ENCODE results near the gene PCSK4.
"Not testable (repeated sequence)": the region's sequence is repeated elsewhere in the genome, so short reads cannot be mapped to it uniquely, and the experiment has no call there.

The PCSK4 gene

GRCh38 chr19:1505012-1505411 is 14.9 kb upstream of the PCSK4 start:
- no peak for DNase-seq (ENCODE audit: low spot score)

DNA sequence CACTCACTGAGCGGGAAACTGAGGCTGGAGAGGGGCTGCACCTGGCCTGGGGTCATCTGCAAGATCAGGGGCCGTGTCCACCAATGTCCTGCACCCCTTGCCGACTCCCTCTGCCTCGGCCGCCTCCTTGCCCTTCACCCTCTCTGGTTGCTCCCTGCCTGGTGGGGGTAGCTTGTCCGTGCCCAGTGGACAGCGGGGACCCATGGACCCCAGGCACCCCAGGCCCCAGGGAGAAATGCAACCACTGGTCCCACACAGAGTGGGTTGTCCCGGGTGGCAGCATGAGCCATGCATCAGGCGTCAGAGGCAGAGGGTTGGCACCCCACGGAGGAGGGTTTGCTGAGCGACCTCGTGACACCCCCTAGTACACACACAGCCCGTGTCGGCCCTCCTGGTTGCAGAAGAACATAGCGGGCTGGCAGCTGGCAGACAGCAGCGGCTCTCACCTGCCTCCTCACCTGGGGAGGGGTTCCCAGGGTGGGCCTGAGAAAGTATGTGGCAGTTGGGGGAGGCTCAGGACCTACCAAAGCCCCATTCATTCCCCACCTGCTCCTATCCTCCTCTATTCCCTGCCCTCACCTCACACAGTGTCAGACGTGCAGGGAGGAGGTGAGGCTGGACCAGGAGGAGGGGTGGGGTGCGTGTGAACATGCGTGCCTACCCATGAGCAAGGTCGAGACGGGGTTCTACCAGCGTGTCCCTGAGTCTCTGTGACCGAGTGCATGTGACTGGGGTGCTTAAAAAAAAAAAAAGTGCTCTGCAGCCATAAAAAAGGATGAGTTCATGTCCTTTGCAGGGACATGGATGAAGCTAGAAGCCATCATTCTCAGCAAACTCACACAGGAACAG is 14.0 kb upstream of the PCSK4 start:
- DNase-seq (ENCODE audit: low spot score) = no peak

GRCh38 chr19:1503089-1503924 is 13.2 kb upstream of the PCSK4 start:
- DNase-seq (ENCODE audit: low spot score) = peak; percentile 49

DNA sequence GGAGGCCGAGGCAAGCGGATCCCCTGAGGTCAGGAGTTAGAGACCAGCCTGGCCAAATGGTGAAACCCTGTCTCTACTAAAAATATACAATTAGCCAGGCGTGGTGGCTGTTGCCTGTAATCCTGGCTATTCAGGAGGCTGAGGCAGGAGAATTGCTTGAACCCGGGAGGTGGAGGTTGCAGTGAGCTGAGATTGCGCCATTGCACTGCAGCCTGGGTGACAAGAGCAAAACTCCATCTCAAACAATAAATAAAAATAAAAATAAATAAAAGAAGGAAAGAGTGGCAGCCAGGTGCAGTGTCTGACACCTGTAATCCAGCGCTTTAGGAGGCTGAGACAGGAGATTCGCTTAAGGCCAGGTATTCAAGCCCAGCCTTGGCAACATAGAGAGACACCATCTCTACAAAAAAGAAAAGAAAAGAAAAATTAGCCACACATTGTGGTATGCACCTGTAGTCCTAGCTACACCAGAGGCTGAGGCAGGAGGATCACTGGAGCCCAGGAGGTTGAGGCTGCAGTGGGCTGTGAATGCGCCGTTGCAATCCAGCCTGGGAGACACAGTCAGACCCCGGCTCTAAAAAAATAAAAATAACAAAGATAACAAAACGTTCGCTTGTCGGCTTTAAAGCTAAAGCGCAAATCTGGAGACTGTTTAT is 12.4 kb upstream of the PCSK4 start:
- no peak for DNase-seq (ENCODE audit: low spot score)

- no peak for DNase-seq (ENCODE audit: low spot score)
These were observed 11.0 kb upstream of the PCSK4 start for GRCh38 chr19:1501200-1501595.

- DNase-seq (ENCODE audit: low spot score) = not testable (repeated sequence)
These were observed 9.1 kb upstream of the PCSK4 start for GRCh38 chr19:1499231-1499630.

- DNase-seq (ENCODE audit: low spot score) = no peak
These were observed 7.6 kb upstream of the PCSK4 start for GRCh38 chr19:1497578-1498235.

- DNase-seq (ENCODE audit: low spot score) = no peak
These were observed 6.8 kb upstream of the PCSK4 start for GRCh38 chr19:1496714-1497577.

GRCh38 chr19:1495799-1496713 is 5.9 kb upstream of the PCSK4 start:
- DNase-seq (ENCODE audit: low spot score) = no peak

GRCh38 chr19:1495051-1495798 is 5.1 kb upstream of the PCSK4 start:
- no peak for DNase-seq (ENCODE audit: low spot score)

GRCh38 chr19:1494115-1494815 is 4.1 kb upstream of the PCSK4 start:
- DNase-seq (ENCODE audit: low spot score) = no peak

DNA sequence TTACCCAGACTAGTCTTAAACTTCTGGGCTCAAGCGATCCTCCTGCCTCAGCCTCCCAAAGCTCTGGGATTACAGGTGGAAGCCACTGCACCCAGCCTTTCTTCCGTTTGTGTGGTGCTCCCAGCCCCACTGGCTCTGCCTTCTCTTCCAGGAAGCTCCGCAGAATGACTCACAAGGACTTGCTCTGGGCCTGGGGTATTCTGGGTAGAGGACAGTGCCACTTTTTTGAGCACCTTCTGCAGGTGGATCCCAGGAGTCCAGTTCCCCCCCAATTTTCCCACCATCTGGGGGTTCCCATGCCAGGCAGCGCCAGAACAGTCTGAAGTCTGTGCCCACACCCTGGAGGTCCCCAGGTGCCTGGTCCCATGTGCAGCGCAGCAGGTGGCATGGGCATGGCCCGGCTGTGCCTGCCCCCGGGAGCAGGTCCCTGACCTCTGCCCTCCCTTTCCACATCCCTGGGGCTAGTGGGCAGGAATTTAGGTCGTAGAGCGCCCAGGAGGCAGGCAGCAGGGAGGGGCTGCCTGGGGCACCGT is 2.4 kb upstream of the PCSK4 start:
- DNase-seq (ENCODE audit: low spot score) = no peak

GRCh38 chr19:1491849-1492170 is 1.7 kb upstream of the PCSK4 start:
- DNase-seq (ENCODE audit: low spot score) = no peak

DNA sequence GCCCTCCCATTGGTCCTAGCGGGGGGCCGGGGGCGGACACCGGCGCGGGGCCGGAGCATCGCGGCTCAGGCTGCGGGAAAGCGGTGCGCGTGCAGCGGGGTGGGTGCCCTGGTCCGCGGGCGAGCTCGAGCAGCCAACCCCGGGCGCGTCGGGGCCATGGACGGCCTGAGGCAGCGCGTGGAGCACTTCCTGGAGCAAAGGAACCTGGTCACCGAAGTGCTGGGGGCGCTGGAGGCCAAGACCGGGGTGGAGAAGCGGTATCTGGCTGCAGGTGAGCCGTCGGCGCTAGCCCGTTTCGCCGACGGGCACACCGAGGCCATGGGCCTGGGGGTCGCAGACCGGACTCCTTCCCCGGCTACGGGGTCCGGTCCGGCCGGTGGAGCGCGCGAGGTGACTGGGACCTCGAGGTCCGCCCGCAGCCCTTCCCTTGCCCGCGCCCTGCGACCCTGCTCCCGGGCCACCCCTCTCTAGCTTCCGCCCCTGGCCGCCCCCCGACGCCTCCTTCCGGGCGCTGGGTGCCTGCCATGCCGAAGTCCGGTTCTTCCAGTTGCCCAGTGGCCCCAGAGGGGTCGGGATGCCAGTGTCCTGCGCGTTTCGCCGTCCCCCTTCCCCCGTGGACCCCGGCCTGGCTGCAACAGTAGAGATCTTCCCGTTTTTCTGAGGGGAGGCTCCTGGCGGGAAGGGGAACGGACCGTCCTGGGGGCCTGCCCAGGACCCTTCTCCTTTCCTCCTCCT is 1.1 kb upstream of the PCSK4 start, which contains the start of gene REEP6:
TSS of gene REEP6 (plus strand) at position 68 of the 735 bp plus-strand sequence. CDS start at position 157, 89 bp downstream.
- DNase-seq (ENCODE audit: low spot score) = no peak

- no peak for DNase-seq (ENCODE audit: low spot score)
These were observed 463 bp downstream of the PCSK4 start for GRCh38 chr19:1489463-1490310.

DNA sequence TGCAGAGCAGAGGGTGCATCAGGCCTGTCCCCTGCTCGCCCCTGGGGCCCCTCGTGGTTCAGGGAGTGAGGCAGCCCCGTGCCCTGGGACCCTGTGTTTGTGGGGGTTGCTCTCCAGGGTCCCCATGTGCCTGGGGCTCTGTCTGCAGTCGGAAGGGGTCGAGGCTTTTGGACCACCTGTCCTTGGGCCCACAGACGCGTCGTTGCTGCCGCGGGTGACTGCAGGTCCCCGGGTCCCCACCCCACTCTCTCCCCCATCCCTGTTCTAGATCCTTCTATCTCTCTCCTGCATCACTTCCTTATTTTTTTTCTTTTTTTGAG is 1.9 kb downstream of the PCSK4 start:
- DNase-seq (ENCODE audit: low spot score) = no peak
